ENCODE results near the gene SNX12. TPM values are rescaled to one million over a fixed set of nuclear protein-coding genes. Genes with fewer than 3 reads are reported as not detected.
A peak's percentile ranks its signal among the peaks of the same experiment; 100 is the strongest.

Gene SNX12
- polyA plus RNA-seq: 10 to 100 TPM; 18.9 to 29.4 TPM

DNA sequence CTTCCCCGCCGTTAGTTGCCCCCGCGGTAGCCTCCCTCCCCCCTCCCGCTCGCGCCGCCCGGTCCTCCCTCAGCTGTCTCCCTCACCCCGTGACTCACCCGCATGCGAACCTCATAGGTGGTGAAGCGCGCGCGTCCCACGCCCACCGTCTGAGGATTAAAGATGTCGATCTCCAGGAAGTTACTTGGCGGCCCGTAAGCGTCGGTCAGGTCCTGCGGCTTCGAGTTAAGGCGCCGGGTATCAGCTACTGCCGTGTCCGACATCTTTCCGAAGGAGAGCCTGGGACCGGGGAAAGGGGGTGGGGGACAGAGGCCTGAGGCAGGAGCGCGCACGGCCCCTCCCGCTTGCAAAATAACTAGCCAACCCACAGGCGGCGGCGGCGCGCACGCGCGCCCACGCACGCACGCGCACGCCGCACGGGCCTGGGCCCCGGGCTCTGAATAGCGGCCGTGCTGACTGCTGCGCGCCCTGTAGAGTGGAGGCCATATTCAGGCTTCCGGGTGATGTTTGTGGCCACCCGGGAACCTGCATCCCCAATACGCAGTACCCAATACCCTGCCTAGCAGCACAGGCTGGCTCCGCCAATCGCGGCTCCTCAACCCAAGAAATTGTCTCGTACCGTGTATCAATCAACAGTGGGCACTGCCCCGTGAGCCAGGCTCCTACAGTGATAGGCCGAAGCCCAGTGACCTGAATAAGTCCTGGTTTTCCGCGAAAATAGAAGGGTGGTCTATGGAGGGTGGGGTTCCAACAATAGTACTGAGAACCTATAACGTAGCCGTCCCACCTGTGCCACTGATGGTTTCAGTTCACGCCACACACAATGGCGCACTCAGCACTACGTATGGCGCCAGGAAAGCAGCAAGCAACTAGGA, at the start of gene SNX12:
Gene SNX12, minus strand, starts transcription at position 291 of the 875 bp plus-strand sequence. Its CDS starts 28 bp downstream, at position 263.
- 1 to 26% methylated on average over 49 to 73 of the region's 73 CpGs for WGBS, 2 donors
- Histone ChIP-seq H3K27me3 (ENCODE audit: control insufficient read depth in 1 of 2, insufficient read depth in 2 of 2, low read length in 2 of 2) (no peaks in the 10 kb centered on the region), H3K4me1 (ENCODE audit: control insufficient read depth in 2 of 2, insufficient read depth in 2 of 2, low read length in 1 of 2) (no peaks in the 10 kb centered on the region), H3K27ac (ENCODE audit: low read depth in 2 of 2, low read length in 1 of 2) (peak within 1 kb of the TSS; percentile 84 to 89), H3K36me3 (ENCODE audit: control insufficient read depth in 2 of 2, insufficient read depth in 2 of 2, low read length in 1 of 2) (no peaks in the 10 kb centered on the region), H3K9me3 (ENCODE audit: control insufficient read depth in 2 of 2, insufficient read depth in 1 of 2, low read depth in 1 of 2, low read length in 1 of 2) (peaks cover 0 to 2% of the 10 kb centered on the region in 2 donors), H3K4me3 (ENCODE audit: low read depth in 1 of 2, low read length in 2 of 2) (peak within 1 kb of the TSS; percentile 56 to 65)

DNA sequence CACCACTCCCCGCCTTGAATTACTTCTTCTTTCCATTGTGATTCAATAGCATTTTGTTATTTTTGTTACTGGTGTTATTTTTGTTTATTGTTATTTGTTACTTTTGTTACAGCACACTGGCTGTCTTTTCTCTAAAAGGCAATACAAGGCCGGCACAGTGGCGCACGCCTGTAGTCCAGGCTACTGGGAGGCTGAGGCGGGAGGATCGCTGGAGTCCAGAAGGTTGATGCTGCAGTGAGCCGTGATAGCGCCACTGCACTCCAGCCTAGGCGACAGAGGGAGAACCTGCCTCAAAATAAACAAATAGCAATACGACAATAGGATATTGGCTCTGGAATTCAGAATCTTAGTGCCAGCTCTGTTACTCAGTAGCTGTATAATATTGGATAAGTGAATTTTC, 49.2 kb upstream of the SNX12 start:
- WGBS, 2 donors: 82 to 84% methylated on average over 10 of the region's 10 CpGs
- Histone ChIP-seq H3K27ac (ENCODE audit: low read depth in 2 of 2, low read length in 1 of 2) (no peak overlapping the region), H3K27me3 (ENCODE audit: control insufficient read depth in 1 of 2, insufficient read depth in 2 of 2, low read length in 2 of 2) (no peaks in the 10 kb centered on the region), H3K9me3 (ENCODE audit: control insufficient read depth in 2 of 2, insufficient read depth in 1 of 2, low read depth in 1 of 2, low read length in 1 of 2) (no peaks in the 10 kb centered on the region), H3K4me1 (ENCODE audit: control insufficient read depth in 2 of 2, insufficient read depth in 2 of 2, low read length in 1 of 2) (no peaks in the 10 kb centered on the region), H3K36me3 (ENCODE audit: control insufficient read depth in 2 of 2, insufficient read depth in 2 of 2, low read length in 1 of 2) (peaks cover 2 to 7% of the 10 kb centered on the region in 2 donors), H3K4me3 (ENCODE audit: low read depth in 1 of 2, low read length in 2 of 2) (no peak overlapping the region)

DNA sequence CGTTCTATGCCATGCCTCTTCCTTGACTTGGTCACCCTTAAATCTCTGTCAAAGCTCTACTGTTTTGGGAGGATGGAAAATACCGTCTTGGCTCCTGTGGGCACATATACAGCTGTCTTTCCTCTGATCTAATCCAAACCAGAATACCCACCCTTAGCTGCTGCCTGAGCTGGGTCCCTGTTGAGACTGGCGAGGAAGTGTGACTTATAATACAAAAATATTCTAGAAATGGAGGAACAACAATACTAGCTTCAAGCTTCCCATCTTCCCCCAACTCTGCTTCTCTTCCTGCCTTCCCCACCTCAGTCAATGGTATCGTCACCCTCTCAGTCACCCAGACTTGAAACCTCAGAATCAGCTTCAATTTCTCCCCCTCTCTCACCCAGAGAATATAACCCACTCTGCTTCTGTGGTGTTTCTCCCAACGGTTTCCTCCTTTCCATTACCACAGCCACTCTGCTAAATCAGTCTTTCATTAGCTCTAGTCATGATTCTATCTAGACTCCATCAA, 43.8 kb upstream of the SNX12 start:
- peak overlapping the region; percentile 48 to 73 for H3K27ac ChIP-seq (ENCODE audit: low read depth in 2 of 2, low read length in 1 of 2)
- H3K27me3 ChIP-seq (ENCODE audit: control insufficient read depth in 1 of 2, insufficient read depth in 2 of 2, low read length in 2 of 2): no peaks in the 10 kb centered on the region
- WGBS, 2 donors: 41 to 51% methylated on average over 5 of the region's 5 CpGs
- H3K9me3 ChIP-seq (ENCODE audit: control insufficient read depth in 2 of 2, insufficient read depth in 1 of 2, low read depth in 1 of 2, low read length in 1 of 2): no peaks in the 10 kb centered on the region
- H3K4me1 ChIP-seq (ENCODE audit: control insufficient read depth in 2 of 2, insufficient read depth in 2 of 2, low read length in 1 of 2): no peaks in the 10 kb centered on the region
- H3K36me3 ChIP-seq (ENCODE audit: control insufficient read depth in 2 of 2, insufficient read depth in 2 of 2, low read length in 1 of 2): no peaks in the 10 kb centered on the region
- H3K4me3 ChIP-seq (ENCODE audit: low read depth in 1 of 2, low read length in 2 of 2): no peak overlapping the region

DNA sequence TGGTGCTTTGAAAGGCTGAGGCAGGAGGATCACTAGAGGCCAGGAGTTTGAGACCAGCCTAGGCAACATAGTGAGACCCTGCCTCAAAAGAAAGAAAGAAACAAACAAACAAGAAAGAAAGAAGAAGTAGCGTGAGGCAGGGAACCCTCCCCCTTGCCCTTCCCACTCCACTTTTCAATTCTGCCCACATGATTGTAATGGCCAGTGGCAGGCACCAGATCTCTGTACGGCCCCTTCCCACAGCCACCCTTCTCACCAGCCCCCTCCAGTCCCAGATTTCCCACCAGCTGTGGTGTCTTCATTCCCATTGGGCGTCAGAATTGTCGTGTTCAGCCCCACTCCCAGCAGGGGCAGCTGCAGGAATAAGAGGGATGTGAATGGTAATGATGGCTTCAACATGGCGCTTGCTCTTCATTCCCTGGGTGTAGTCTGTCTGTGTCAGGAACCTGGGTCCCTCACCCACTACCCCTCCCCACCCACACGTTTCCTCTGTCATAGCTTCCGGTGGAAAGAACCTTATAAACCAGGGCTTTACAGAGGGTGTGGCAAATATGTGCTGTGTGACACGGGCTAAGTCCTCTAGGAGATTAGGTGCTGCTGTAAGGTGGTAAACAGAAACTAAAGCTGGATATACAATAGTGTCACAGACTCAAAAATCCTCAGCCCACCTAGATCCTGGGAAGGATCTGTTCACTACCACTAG, 43.2 kb upstream of the SNX12 start, which contains the start of gene IL2RG:
Gene IL2RG, minus strand, starts transcription at position 437 of the 703 bp plus-strand sequence. Its CDS starts 38 bp downstream, at position 399.
- no peaks in the 10 kb centered on the region for H3K27me3 ChIP-seq (ENCODE audit: control insufficient read depth in 1 of 2, insufficient read depth in 2 of 2, low read length in 2 of 2)
- peak within 1 kb of the TSS; percentile 48 to 73 for H3K27ac ChIP-seq (ENCODE audit: low read depth in 2 of 2, low read length in 1 of 2)
- peak within 1 kb of the TSS; percentile 14 to 46 for H3K4me3 ChIP-seq (ENCODE audit: low read depth in 1 of 2, low read length in 2 of 2)
- 52 to 58% methylated on average over 8 of the region's 8 CpGs for WGBS, 2 donors
- H3K9me3 ChIP-seq (ENCODE audit: control insufficient read depth in 2 of 2, insufficient read depth in 1 of 2, low read depth in 1 of 2, low read length in 1 of 2): no peaks in the 10 kb centered on the region
- no peaks in the 10 kb centered on the region for H3K36me3 ChIP-seq (ENCODE audit: control insufficient read depth in 2 of 2, insufficient read depth in 2 of 2, low read length in 1 of 2)
- H3K4me1 ChIP-seq (ENCODE audit: control insufficient read depth in 2 of 2, insufficient read depth in 2 of 2, low read length in 1 of 2): no peaks in the 10 kb centered on the region

DNA sequence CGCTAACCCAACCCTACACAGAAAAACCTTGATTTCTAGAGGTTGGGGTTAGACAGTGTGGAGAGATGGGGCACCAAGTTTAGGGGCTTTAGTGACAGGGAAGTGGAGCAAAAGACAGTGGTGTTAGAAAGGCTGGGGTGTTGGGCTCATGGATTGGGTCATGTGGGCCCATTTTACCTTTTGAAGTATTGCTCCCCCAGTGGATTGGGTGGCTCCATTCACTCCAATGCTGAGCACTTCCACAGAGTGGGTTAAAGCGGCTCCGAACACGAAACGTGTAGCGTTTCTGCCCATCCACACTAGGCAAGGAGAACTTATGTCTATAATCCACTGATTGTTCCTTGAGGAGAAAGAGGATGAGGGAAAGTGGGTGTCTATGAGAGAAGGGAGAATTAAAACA, 40.9 kb upstream of the SNX12 start:
- H3K4me1 ChIP-seq (ENCODE audit: control insufficient read depth in 2 of 2, insufficient read depth in 2 of 2, low read length in 1 of 2): no peaks in the 10 kb centered on the region
- H3K4me3 ChIP-seq (ENCODE audit: low read depth in 1 of 2, low read length in 2 of 2): no peak overlapping the region
- no peak overlapping the region for H3K27ac ChIP-seq (ENCODE audit: low read depth in 2 of 2, low read length in 1 of 2)
- WGBS, 2 donors: 79 to 88% methylated on average over 6 of the region's 6 CpGs
- H3K27me3 ChIP-seq (ENCODE audit: control insufficient read depth in 1 of 2, insufficient read depth in 2 of 2, low read length in 2 of 2): no peaks in the 10 kb centered on the region
- no peaks in the 10 kb centered on the region for H3K36me3 ChIP-seq (ENCODE audit: control insufficient read depth in 2 of 2, insufficient read depth in 2 of 2, low read length in 1 of 2)
- H3K9me3 ChIP-seq (ENCODE audit: control insufficient read depth in 2 of 2, insufficient read depth in 1 of 2, low read depth in 1 of 2, low read length in 1 of 2): no peaks in the 10 kb centered on the region

- Histone ChIP-seq H3K9me3 (ENCODE audit: control insufficient read depth in 2 of 2, insufficient read depth in 1 of 2, low read depth in 1 of 2, low read length in 1 of 2) (no peaks in the 10 kb centered on the region), H3K36me3 (ENCODE audit: control insufficient read depth in 2 of 2, insufficient read depth in 2 of 2, low read length in 1 of 2) (no peaks in the 10 kb centered on the region), H3K4me3 (ENCODE audit: low read depth in 1 of 2, low read length in 2 of 2) (no peak overlapping the region), H3K27ac (ENCODE audit: low read depth in 2 of 2, low read length in 1 of 2) (no peak overlapping the region), H3K27me3 (ENCODE audit: control insufficient read depth in 1 of 2, insufficient read depth in 2 of 2, low read length in 2 of 2) (no peaks in the 10 kb centered on the region), H3K4me1 (ENCODE audit: control insufficient read depth in 2 of 2, insufficient read depth in 2 of 2, low read length in 1 of 2) (no peaks in the 10 kb centered on the region)
- WGBS, 2 donors: 52 to 61% methylated on average over 9 of the region's 9 CpGs
Measured at GRCh38 chrX:71107762-71108360, 39.7 kb upstream of the SNX12 start.

DNA sequence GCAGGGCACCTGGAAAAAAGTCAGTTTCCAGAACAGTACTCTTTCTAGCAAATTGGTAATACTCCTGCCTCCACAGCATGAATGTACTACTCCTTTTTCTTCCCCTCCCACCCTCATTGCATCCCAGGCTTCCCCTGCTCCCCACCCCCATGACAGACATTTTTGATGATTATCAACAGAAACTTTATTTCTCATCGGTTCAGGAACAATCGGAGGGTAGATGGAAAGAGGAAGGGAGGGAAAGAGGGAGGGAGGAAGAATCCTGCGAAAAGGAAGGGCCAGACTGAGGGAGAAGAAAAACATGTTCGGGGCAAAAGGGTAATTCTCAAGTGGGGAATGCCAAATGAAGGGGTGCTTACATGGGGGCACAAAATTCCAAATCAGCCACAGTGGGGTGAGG, 39.1 kb upstream of the SNX12 start:
- no peaks in the 10 kb centered on the region for H3K4me1 ChIP-seq (ENCODE audit: control insufficient read depth in 2 of 2, insufficient read depth in 2 of 2, low read length in 1 of 2)
- no peak overlapping the region for H3K4me3 ChIP-seq (ENCODE audit: low read depth in 1 of 2, low read length in 2 of 2)
- H3K9me3 ChIP-seq (ENCODE audit: control insufficient read depth in 2 of 2, insufficient read depth in 1 of 2, low read depth in 1 of 2, low read length in 1 of 2): no peaks in the 10 kb centered on the region
- H3K27ac ChIP-seq (ENCODE audit: low read depth in 2 of 2, low read length in 1 of 2): no peak overlapping the region
- no peaks in the 10 kb centered on the region for H3K27me3 ChIP-seq (ENCODE audit: control insufficient read depth in 1 of 2, insufficient read depth in 2 of 2, low read length in 2 of 2)
- no peaks in the 10 kb centered on the region for H3K36me3 ChIP-seq (ENCODE audit: control insufficient read depth in 2 of 2, insufficient read depth in 2 of 2, low read length in 1 of 2)
- WGBS, 2 donors: 73 to 75% methylated on average over 4 of the region's 4 CpGs

DNA sequence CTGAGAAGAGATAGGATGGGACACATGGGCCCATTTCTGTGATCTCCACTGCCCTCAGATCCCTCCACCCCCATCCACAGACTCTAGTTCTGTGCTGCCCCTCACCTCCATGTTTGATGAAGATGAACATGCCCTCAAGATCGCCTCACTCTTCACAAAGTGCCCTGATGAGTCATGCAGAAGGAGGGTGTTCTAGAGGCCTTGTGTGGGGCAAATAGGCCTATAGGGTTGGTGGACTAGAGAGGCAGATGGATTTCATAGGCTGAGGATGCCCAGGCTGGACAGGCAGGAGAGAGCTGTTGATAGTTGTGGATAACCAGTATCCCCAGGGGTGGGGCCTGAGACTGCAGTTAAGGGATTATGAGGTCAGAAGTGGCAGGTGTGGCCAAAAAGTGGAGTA, 38.3 kb upstream of the SNX12 start, which contains the start of gene CXorf65:
Gene CXorf65, minus strand, starts transcription at position 314 of the 400 bp plus-strand sequence. Its CDS starts 184 bp downstream, at position 130.
- no peaks in the 10 kb centered on the region for H3K36me3 ChIP-seq (ENCODE audit: control insufficient read depth in 2 of 2, insufficient read depth in 2 of 2, low read length in 1 of 2)
- no peak within 1 kb of the TSS for H3K4me3 ChIP-seq (ENCODE audit: low read depth in 1 of 2, low read length in 2 of 2)
- no peaks in the 10 kb centered on the region for H3K9me3 ChIP-seq (ENCODE audit: control insufficient read depth in 2 of 2, insufficient read depth in 1 of 2, low read depth in 1 of 2, low read length in 1 of 2)
- H3K27ac ChIP-seq (ENCODE audit: low read depth in 2 of 2, low read length in 1 of 2): no peak within 1 kb of the TSS
- H3K27me3 ChIP-seq (ENCODE audit: control insufficient read depth in 1 of 2, insufficient read depth in 2 of 2, low read length in 2 of 2): no peaks in the 10 kb centered on the region
- WGBS, 2 donors: 85 to 89% methylated on average over 1 of the region's 1 CpG
- no peaks in the 10 kb centered on the region for H3K4me1 ChIP-seq (ENCODE audit: control insufficient read depth in 2 of 2, insufficient read depth in 2 of 2, low read length in 1 of 2)

DNA sequence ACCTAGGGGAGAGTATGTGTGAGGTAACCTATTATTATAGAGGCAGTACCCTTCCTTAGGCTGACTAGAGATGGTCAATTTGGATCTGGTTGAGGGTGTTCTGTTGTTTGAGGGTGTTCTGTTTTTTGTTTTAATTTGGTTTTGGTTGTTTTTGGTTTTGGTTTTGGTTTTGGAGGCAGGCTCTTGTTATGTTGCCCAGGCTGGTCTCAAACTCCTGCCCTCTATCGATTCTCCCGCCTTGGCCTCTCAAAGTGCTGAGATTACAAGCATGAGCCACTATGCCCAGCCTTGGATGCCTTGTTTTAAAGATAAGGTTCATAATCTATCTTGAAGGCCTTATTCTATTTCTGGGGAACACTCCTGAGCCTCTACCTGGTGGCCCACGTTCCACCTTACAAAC, 37.5 kb upstream of the SNX12 start:
- no peaks in the 10 kb centered on the region for H3K9me3 ChIP-seq (ENCODE audit: control insufficient read depth in 2 of 2, insufficient read depth in 1 of 2, low read depth in 1 of 2, low read length in 1 of 2)
- no peaks in the 10 kb centered on the region for H3K36me3 ChIP-seq (ENCODE audit: control insufficient read depth in 2 of 2, insufficient read depth in 2 of 2, low read length in 1 of 2)
- no peak overlapping the region for H3K27ac ChIP-seq (ENCODE audit: low read depth in 2 of 2, low read length in 1 of 2)
- H3K27me3 ChIP-seq (ENCODE audit: control insufficient read depth in 1 of 2, insufficient read depth in 2 of 2, low read length in 2 of 2): no peaks in the 10 kb centered on the region
- WGBS, 2 donors: 69 to 92% methylated on average over 3 of the region's 3 CpGs
- H3K4me3 ChIP-seq (ENCODE audit: low read depth in 1 of 2, low read length in 2 of 2): no peak overlapping the region
- no peaks in the 10 kb centered on the region for H3K4me1 ChIP-seq (ENCODE audit: control insufficient read depth in 2 of 2, insufficient read depth in 2 of 2, low read length in 1 of 2)
